ENCODE results near the gene PPT2.

The PPT2 gene

GRCh38 chr6:32153564-32154513 lies at the start of gene PPT2:
Gene PPT2, plus strand, starts transcription at chr6:32154141. Its CDS starts 454 bp downstream, at chr6:32154595.
- peak; percentile 90 for DNase-seq

- no peak for DNase-seq
Observed at GRCh38 chr6:32105433-32105832, 48.5 kb upstream of the PPT2 start.

GRCh38 chr6:32107406-32107805 lies 46.5 kb upstream of the PPT2 start:
- no peak for DNase-seq

GRCh38 chr6:32108094-32108627 lies 45.8 kb upstream of the PPT2 start:
- DNase-seq, result no peak

- no peak for DNase-seq
Observed at GRCh38 chr6:32108727-32109113, 45.2 kb upstream of the PPT2 start.

- no peak for DNase-seq
Observed at GRCh38 chr6:32109114-32109764, 44.7 kb upstream of the PPT2 start, which contains the start of gene TNXB. Gene TNXB, minus strand, starts transcription at chr6:32109338. Its CDS starts 11,140 bp downstream, at chr6:32098198.

GRCh38 chr6:32109765-32110160 lies 44.2 kb upstream of the PPT2 start:
- no peak for DNase-seq

- DNase-seq, result no peak
Observed at GRCh38 chr6:32110632-32111031, 43.3 kb upstream of the PPT2 start.

GRCh38 chr6:32111424-32112066 lies 42.4 kb upstream of the PPT2 start:
- no peak for DNase-seq

GRCh38 chr6:32112431-32112980 lies 41.4 kb upstream of the PPT2 start:
- DNase-seq, result no peak

GRCh38 chr6:32113386-32114352 lies 40.3 kb upstream of the PPT2 start:
- no peak for DNase-seq

GRCh38 chr6:32114796-32115195 lies 39.1 kb upstream of the PPT2 start:
- DNase-seq, result no peak

GRCh38 chr6:32115623-32116022 lies 38.3 kb upstream of the PPT2 start:
- DNase-seq, result no peak

GRCh38 chr6:32116674-32117073 lies 37.3 kb upstream of the PPT2 start:
- DNase-seq, result peak; percentile 38

GRCh38 chr6:32117461-32117860 lies 36.5 kb upstream of the PPT2 start:
- no peak for DNase-seq

GRCh38 chr6:32118782-32119628 lies 34.9 kb upstream of the PPT2 start:
- peak; percentile 80 for DNase-seq

GRCh38 chr6:32120573-32121059 lies 33.3 kb upstream of the PPT2 start:
- no peak for DNase-seq

- DNase-seq, result no peak
Observed at GRCh38 chr6:32123681-32124080, 30.3 kb upstream of the PPT2 start.

GRCh38 chr6:32126880-32127279 lies 27.1 kb upstream of the PPT2 start:
- DNase-seq, result peak; percentile 32

- no peak for DNase-seq
Observed at GRCh38 chr6:32127409-32127716, 26.6 kb upstream of the PPT2 start.

Measured in stimulated activated CD8-positive, alpha-beta memory T cell treated with anti-CD3 and anti-CD28 coated beads, Interleukin-4, amount 100 ng/mL, for 48 hours (primary cell).